ENCODE data around the gene ASF1A. TPM values are rescaled to one million over a fixed set of nuclear protein-coding genes. Genes with fewer than 3 reads are reported as not detected.
A peak's percentile ranks its signal among the peaks of the same experiment; 100 is the strongest.

ASF1A gene
- total and polyA plus RNA-seq, 2 of the 13 experiments (the other 11 are each of a cell fraction or from before 2014, with no cell fraction given), result 14.5 to 49.9 TPM

DNA sequence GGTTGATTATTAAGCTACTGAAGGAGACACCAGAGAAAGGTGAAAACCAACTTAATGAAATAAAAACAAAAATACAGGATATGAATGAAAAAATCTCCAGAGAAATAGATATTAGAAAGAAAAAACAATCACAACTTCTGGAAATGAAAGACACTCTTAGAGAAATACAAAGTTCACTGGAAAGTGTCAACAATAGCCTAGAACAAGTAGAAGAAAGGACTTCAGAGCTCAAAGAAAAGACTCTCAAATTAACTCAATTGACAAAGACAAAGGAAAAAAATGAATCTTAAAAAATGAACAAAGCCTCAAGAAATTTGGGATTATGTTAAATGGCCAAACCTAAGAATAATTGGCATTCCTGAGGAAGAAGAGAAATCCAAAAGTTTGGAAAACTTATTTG is 51.3 kb downstream of the ASF1A start:
- in situ Hi-C loops (cut with HindIII; ENCODE audit: extremely low pct_ligation_motif_present, low pct_unique_long_range_greater_than_20kb), result no loop called here
- Histone ChIP-seq H3K79me2 (ENCODE audit: insufficient read depth, low read length) (no peaks in the 10 kb centered on the region), H2AFZ (ENCODE audit: low read length) (no peak overlapping the region), H3K27me3 (ENCODE audit: control insufficient read depth in 1 of 2, insufficient read depth in 2 of 2, low read length in 2 of 2) (no peaks in the 10 kb centered on the region), H3K9me3 (ENCODE audit: low read length) (peaks cover 18% of the 10 kb centered on the region), H3K4me2 (ENCODE audit: low read depth, low read length) (no peak overlapping the region), H3K27ac (ENCODE audit: extremely low read length, insufficient read depth, low read length) (no peak overlapping the region), H3K4me1 (ENCODE audit: insufficient read depth, low read length) (no peaks in the 10 kb centered on the region), H3K4me3 (replicated peaks in 1 of 3; ENCODE audit: insufficient read depth in 1 of 3, low read depth in 2 of 3, low read length in 3 of 3) (no peak overlapping the region), H4K20me1 (ENCODE audit: insufficient read depth, low read length) (no peaks in the 10 kb centered on the region), H3K9ac (ENCODE audit: insufficient read depth, low read depth, low read length) (no peak overlapping the region), H3K36me3 (replicated peaks in 1 of 2; ENCODE audit: control insufficient read depth in 1 of 2, insufficient read depth in 2 of 2, low read length in 2 of 2) (no peaks in the 10 kb centered on the region)
- TF ChIP-seq, protein P1, sequence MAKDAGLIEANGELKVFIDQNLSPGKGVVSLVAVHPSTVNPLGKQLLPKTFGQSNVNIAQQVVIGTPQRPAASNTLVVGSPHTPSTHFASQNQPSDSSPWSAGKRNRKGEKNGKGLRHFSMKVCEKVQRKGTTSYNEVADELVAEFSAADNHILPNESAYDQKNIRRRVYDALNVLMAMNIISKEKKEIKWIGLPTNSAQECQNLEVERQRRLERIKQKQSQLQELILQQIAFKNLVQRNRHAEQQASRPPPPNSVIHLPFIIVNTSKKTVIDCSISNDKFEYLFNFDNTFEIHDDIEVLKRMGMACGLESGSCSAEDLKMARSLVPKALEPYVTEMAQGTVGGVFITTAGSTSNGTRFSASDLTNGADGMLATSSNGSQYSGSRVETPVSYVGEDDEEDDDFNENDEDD (CRISPR knock-in tag; IDR thresholded peaks at IDR 0.05; ENCODE audit: borderline replicate concordance), result no peak
- peak; percentile 95 for TF ChIP-seq ZNF160 (CRISPR knock-in tag; IDR thresholded peaks at IDR 0.05)
- intact Hi-C loops (cut with micrococcal nuclease; ENCODE audit: unreplicated experiment), result no loop called here
- DNase-seq (ENCODE audit: low spot score), result no peak
- no TSS peak for BruUV-seq (replicated peaks)
- ChIA-PET CTCF (ENCODE audit: low intra/inter-chr PET ratio, low total read pairs) (no interaction called here), POLR2A (no interaction called here)
- ATAC-seq, result no peak
- no peak for FAIRE-seq

DNA sequence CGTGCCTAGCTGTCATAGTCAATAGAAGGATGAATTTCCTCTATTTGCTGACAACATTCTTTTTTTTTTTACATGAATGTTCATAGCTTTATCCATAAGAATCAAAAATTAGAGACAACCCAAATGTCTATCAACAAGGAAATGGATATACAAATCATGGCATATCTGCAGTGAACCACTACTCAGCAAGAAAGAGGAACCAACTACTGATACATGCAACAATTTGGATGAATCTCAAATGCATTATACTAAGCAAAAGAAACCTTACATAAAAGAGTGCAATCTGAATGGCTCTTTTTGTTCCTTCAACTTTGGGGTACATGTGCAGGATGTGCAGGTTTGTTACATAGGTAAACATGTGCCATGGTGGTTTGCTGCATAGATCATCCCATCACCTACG is 58.7 kb downstream of the ASF1A start:
- Histone ChIP-seq H2AFZ (ENCODE audit: low read length) (no peak overlapping the region), H3K9ac (ENCODE audit: insufficient read depth, low read depth, low read length) (no peak overlapping the region), H3K36me3 (replicated peaks in 1 of 2; ENCODE audit: control insufficient read depth in 1 of 2, insufficient read depth in 2 of 2, low read length in 2 of 2) (no peaks in the 10 kb centered on the region), H3K9me3 (ENCODE audit: low read length) (no peaks in the 10 kb centered on the region), H3K4me2 (ENCODE audit: low read depth, low read length) (no peak overlapping the region), H3K4me1 (ENCODE audit: insufficient read depth, low read length) (no peaks in the 10 kb centered on the region), H3K79me2 (ENCODE audit: insufficient read depth, low read length) (no peaks in the 10 kb centered on the region), H4K20me1 (ENCODE audit: insufficient read depth, low read length) (no peaks in the 10 kb centered on the region), H3K27me3 (ENCODE audit: control insufficient read depth in 1 of 2, insufficient read depth in 2 of 2, low read length in 2 of 2) (no peaks in the 10 kb centered on the region), H3K27ac (ENCODE audit: extremely low read length, insufficient read depth, low read length) (no peak overlapping the region), H3K4me3 (replicated peaks in 1 of 3; ENCODE audit: insufficient read depth in 1 of 3, low read depth in 2 of 3, low read length in 3 of 3) (no peak overlapping the region)
- ChIA-PET CTCF (ENCODE audit: low intra/inter-chr PET ratio, low total read pairs) (no interaction called here), POLR2A (no interaction called here)
- peak in 1 of 2 experiments; percentile 19; a peak in 1 of 4 replicates for TF ChIP-seq MAFK (conservative IDR thresholded peaks at IDR 0.05 in 1 of 2, IDR thresholded peaks at IDR 0.05 in 1 of 2; ENCODE audit: low read length in 2 of 2)
- no peak for TF ChIP-seq ZBTB21 (CRISPR knock-in tag; IDR thresholded peaks at IDR 0.05)
- TF ChIP-seq, protein P2, sequence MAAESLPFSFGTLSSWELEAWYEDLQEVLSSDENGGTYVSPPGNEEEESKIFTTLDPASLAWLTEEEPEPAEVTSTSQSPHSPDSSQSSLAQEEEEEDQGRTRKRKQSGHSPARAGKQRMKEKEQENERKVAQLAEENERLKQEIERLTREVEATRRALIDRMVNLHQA (CRISPR knock-in tag; IDR thresholded peaks at IDR 0.05), result no peak
- TF ChIP-seq JUN (CRISPR knock-in tag; IDR thresholded peaks at IDR 0.05), result no peak
- intact Hi-C loops (cut with micrococcal nuclease; ENCODE audit: unreplicated experiment) (no loop called here), in situ Hi-C loops (cut with HindIII; ENCODE audit: extremely low pct_ligation_motif_present, low pct_unique_long_range_greater_than_20kb) (no loop called here)
- BruUV-seq (replicated peaks), result no TSS peak
- no peak for ATAC-seq
- WGBS (ENCODE audit: low lambda C conversion rate), result 91% methylated on average over 2 of the region's 2 CpGs
- no peak for DNase-seq (ENCODE audit: low spot score)
- FAIRE-seq, result no peak
